Measurements from ENCODE around the gene NHEJ1. TPM values are rescaled to one million over a fixed set of nuclear protein-coding genes. Genes with fewer than 3 reads are reported as not detected.
A peak's percentile ranks its signal among the peaks of the same experiment; 100 is the strongest.

Gene NHEJ1
- total RNA-seq, 2 experiments from 2014 or later: 12.7 to 14.3 TPM

- peak within 1 kb of the TSS; percentile 85 for H2AFZ ChIP-seq (ENCODE audit: low read length)
- H3K4me2 ChIP-seq (ENCODE audit: low read length): peak within 1 kb of the TSS; percentile 93
- peak; percentile 97 for DNase-seq (ENCODE audit: low spot score)
- ChIA-PET CTCF (ENCODE audit: unreplicated experiment) (interaction anchor here (0.5 to 1.4 kb wide), 3 partner anchors 9 to 89 kb away, joined by 4 to 7 read pairs (median 5); no protein-coding TSS in a partner anchor), POLR2A (interaction anchor here (0.6 to 2.0 kb wide), 20 partner anchors 10 to 86 kb away, joined by 3 to 23 read pairs (median 4); partner anchors contain the start of genes CNPPD1, DNAJB2, GLB1L and STK16)
- H3K79me2 ChIP-seq (ENCODE audit: insufficient read depth, low read depth, low read length): peaks cover 4% of the 10 kb centered on the region; the same call in 1 of the 2 replicates
- no peaks in the 10 kb centered on the region for H4K20me1 ChIP-seq (ENCODE audit: insufficient read depth, low read length)
- peak within 1 kb of the TSS; percentile 76 for H3K27ac ChIP-seq (ENCODE audit: low read depth, low read length, poor library complexity, severe bottlenecking)
- TSS peak; percentile 86 for BruUV-seq (replicated peaks)
- intact Hi-C loops (cut with micrococcal nuclease; ENCODE audit: unreplicated experiment): loop anchor here (1.0 kb wide), 6 partner anchors 23 to 71 kb away; partner anchors contain the start of genes ANKZF1, ATG9A, GLB1L and NHEJ1
- peaks cover 38% of the 10 kb centered on the region for H3K36me3 ChIP-seq (ENCODE audit: insufficient read depth, low read length)
- no peaks in the 10 kb centered on the region for H3K9me2 ChIP-seq (ENCODE audit: insufficient read depth, low read length)
- H3K4me3 ChIP-seq (ENCODE audit: low read depth, low read length, poor library complexity, severe bottlenecking): peak within 1 kb of the TSS; percentile 69
- H3K4me1 ChIP-seq (ENCODE audit: insufficient read depth, low read length, poor library complexity, severe bottlenecking): peaks cover 17% of the 10 kb centered on the region
- TF ChIP-seq CTCF (conservative IDR thresholded peaks at IDR 0.05; ENCODE audit: low read length) (no peak), EZH2phosphoT487 (IDR thresholded peaks at IDR 0.05; ENCODE audit: borderline replicate concordance, low read depth, low read length) (no peak)
- peaks cover 8% of the 10 kb centered on the region; the same call in 1 of the 2 replicates for H3K9me3 ChIP-seq (ENCODE audit: low read length)
Measured at GRCh38 chr2:219206328-219207133, 45.9 kb upstream of the NHEJ1 start, which contains the start of gene ZFAND2B. Gene ZFAND2B, plus strand, starts transcription at chr2:219206782. Its CDS starts 206 bp downstream, at chr2:219206988.

GRCh38 chr2:219205981-219206327 is 45.3 kb upstream of the NHEJ1 start:
- peaks cover 4% of the 10 kb centered on the region; the same call in 1 of the 2 replicates for H3K79me2 ChIP-seq (ENCODE audit: insufficient read depth, low read depth, low read length)
- peak overlapping the region; percentile 81 for H3K4me2 ChIP-seq (ENCODE audit: low read length)
- no peaks in the 10 kb centered on the region for H4K20me1 ChIP-seq (ENCODE audit: insufficient read depth, low read length)
- H3K4me1 ChIP-seq (ENCODE audit: insufficient read depth, low read length, poor library complexity, severe bottlenecking): peaks cover 17% of the 10 kb centered on the region
- DNase-seq (ENCODE audit: low spot score): no peak
- no peak for TF ChIP-seq EZH2phosphoT487 (IDR thresholded peaks at IDR 0.05; ENCODE audit: borderline replicate concordance, low read depth, low read length)
- TF ChIP-seq CTCF (conservative IDR thresholded peaks at IDR 0.05; ENCODE audit: low read length): no peak
- ChIA-PET CTCF (ENCODE audit: unreplicated experiment) (interaction anchor here (0.5 to 1.4 kb wide), 2 partner anchors 9 to 89 kb away, joined by 4 to 5 read pairs; no protein-coding TSS in a partner anchor), POLR2A (interaction anchor here (0.6 to 2.0 kb wide), 17 partner anchors 9 to 87 kb away, joined by 3 to 23 read pairs (median 4); partner anchors contain the start of genes CNPPD1, DNAJB2, GLB1L and STK16)
- intact Hi-C loops (cut with micrococcal nuclease; ENCODE audit: unreplicated experiment): loop anchor here (1.0 kb wide), 5 partner anchors 23 to 71 kb away; partner anchors contain the start of genes ANKZF1, ATG9A and NHEJ1
- H3K9me2 ChIP-seq (ENCODE audit: insufficient read depth, low read length): no peaks in the 10 kb centered on the region
- peak overlapping the region; percentile 85 for H2AFZ ChIP-seq (ENCODE audit: low read length)
- peak overlapping the region; percentile 69 for H3K4me3 ChIP-seq (ENCODE audit: low read depth, low read length, poor library complexity, severe bottlenecking)
- H3K9me3 ChIP-seq (ENCODE audit: low read length): peaks cover 8% of the 10 kb centered on the region; the same call in 1 of the 2 replicates
- H3K27ac ChIP-seq (ENCODE audit: low read depth, low read length, poor library complexity, severe bottlenecking): peak overlapping the region; percentile 76
- peaks cover 33% of the 10 kb centered on the region for H3K36me3 ChIP-seq (ENCODE audit: insufficient read depth, low read length)
- no TSS peak for BruUV-seq (replicated peaks)
